ENCODE measurements around the gene H6PD. TPM values are rescaled to one million over a fixed set of nuclear protein-coding genes. Genes with fewer than 3 reads are reported as not detected.
A peak's percentile ranks its signal among the peaks of the same experiment; 100 is the strongest.

Gene H6PD
- total and polyA plus RNA-seq, 2 experiments from 2014 or later, result 1.2 to 4.7 TPM

DNA sequence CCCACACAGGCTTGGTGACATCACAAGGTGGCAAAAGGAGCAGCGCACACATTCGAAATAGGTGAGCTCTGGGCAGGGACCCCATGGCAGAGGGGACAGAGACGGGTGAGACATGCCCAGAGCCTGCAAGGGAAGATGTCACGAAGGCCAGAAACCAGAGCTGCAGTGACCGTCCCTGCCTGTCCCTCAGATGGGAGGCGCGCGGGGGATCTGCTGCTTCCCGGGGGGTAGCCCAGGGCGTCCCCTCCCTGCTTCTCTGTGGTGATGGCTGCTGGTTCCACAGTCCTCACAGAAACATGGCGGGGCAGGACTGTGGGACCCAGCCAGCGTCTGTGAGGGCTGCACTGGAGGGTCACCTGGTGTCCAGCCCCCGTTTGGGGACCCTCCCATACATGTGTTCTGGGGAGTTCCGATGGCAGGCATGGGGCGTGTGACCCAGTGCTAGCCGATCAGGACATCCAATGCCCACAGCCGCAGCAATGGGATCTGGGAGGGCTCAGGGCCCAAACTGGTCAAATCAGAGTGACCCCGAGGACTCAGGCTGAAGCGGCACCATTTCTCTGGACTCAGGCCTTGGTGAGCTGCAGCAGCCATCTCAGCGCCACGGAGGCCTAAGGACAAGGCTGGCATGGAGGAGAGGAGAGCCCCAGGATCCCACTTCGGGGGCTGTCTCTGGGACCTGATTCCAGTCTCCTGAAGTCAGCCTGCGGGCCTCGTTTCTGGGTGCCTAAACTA lies 37.5 kb downstream of the H6PD start (continued):
- TF ChIP-seq, protein P1, sequence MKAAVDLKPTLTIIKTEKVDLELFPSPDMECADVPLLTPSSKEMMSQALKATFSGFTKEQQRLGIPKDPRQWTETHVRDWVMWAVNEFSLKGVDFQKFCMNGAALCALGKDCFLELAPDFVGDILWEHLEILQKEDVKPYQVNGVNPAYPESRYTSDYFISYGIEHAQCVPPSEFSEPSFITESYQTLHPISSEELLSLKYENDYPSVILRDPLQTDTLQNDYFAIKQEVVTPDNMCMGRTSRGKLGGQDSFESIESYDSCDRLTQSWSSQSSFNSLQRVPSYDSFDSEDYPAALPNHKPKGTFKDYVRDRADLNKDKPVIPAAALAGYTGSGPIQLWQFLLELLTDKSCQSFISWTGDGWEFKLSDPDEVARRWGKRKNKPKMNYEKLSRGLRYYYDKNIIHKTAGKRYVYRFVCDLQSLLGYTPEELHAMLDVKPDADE (IDR thresholded peaks at IDR 0.05), result no peak
- TF ChIP-seq POLR2AphosphoS5 (IDR thresholded peaks at IDR 0.05; ENCODE audit: low read depth), result no peak
- TF ChIP-seq NANOG (IDR thresholded peaks at IDR 0.05; ENCODE audit: borderline replicate concordance), result no peak

DNA sequence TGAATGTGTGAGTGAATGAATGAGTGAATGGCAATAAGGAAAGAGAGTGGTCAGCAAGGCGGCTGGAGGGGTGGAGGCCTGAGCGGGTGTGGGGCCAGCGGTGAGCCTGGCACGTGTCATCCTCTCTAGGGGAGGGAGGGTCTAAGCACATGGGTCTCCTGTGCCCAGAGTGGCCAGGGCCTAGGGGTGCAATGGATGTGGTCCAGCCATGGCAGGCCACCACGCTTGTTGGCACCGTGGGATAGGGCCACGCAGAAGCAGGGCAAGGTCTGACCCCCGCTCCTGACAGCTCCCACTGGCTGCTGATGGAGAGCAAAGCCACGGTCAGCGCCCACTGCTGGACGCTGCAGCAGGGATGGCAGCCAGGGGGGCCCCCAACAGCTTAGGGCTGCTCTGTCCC lies 38.6 kb downstream of the H6PD start:
- TF ChIP-seq, protein P2, sequence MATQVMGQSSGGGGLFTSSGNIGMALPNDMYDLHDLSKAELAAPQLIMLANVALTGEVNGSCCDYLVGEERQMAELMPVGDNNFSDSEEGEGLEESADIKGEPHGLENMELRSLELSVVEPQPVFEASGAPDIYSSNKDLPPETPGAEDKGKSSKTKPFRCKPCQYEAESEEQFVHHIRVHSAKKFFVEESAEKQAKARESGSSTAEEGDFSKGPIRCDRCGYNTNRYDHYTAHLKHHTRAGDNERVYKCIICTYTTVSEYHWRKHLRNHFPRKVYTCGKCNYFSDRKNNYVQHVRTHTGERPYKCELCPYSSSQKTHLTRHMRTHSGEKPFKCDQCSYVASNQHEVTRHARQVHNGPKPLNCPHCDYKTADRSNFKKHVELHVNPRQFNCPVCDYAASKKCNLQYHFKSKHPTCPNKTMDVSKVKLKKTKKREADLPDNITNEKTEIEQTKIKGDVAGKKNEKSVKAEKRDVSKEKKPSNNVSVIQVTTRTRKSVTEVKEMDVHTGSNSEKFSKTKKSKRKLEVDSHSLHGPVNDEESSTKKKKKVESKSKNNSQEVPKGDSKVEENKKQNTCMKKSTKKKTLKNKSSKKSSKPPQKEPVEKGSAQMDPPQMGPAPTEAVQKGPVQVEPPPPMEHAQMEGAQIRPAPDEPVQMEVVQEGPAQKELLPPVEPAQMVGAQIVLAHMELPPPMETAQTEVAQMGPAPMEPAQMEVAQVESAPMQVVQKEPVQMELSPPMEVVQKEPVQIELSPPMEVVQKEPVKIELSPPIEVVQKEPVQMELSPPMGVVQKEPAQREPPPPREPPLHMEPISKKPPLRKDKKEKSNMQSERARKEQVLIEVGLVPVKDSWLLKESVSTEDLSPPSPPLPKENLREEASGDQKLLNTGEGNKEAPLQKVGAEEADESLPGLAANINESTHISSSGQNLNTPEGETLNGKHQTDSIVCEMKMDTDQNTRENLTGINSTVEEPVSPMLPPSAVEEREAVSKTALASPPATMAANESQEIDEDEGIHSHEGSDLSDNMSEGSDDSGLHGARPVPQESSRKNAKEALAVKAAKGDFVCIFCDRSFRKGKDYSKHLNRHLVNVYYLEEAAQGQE (IDR thresholded peaks at IDR 0.05; ENCODE audit: unreplicated experiment), result no peak
- TF ChIP-seq, protein P3, sequence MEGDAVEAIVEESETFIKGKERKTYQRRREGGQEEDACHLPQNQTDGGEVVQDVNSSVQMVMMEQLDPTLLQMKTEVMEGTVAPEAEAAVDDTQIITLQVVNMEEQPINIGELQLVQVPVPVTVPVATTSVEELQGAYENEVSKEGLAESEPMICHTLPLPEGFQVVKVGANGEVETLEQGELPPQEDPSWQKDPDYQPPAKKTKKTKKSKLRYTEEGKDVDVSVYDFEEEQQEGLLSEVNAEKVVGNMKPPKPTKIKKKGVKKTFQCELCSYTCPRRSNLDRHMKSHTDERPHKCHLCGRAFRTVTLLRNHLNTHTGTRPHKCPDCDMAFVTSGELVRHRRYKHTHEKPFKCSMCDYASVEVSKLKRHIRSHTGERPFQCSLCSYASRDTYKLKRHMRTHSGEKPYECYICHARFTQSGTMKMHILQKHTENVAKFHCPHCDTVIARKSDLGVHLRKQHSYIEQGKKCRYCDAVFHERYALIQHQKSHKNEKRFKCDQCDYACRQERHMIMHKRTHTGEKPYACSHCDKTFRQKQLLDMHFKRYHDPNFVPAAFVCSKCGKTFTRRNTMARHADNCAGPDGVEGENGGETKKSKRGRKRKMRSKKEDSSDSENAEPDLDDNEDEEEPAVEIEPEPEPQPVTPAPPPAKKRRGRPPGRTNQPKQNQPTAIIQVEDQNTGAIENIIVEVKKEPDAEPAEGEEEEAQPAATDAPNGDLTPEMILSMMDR (conservative IDR thresholded peaks at IDR 0.05; ENCODE audit: low read depth in 2 of 2), result peak in 1 of 2 experiments; percentile 39; a peak in 1 of 4 replicates
- Histone ChIP-seq H3K4me3 (no peak overlapping the region), H3K27me3 (ENCODE audit: insufficient read depth) (no peaks in the 10 kb centered on the region), H3K4me2 (no peak overlapping the region), H4K20me1 (replicated peaks; ENCODE audit: insufficient read depth) (no peaks in the 10 kb centered on the region), H3K27ac (ENCODE audit: low read depth) (no peak overlapping the region), H3K9me2 (ENCODE audit: insufficient read depth) (no peaks in the 10 kb centered on the region), H3F3A (replicated peaks; ENCODE audit: low read depth) (no peaks in the 10 kb centered on the region), H2AFZ (no peak overlapping the region), H3K36me3 (ENCODE audit: insufficient read depth) (no peaks in the 10 kb centered on the region), H3K4me1 (ENCODE audit: insufficient read depth) (peaks cover 4% of the 10 kb centered on the region), H3K79me2 (replicated peaks; ENCODE audit: insufficient read depth) (no peaks in the 10 kb centered on the region)
- H3K4me3 Mint-ChIP-seq, result no peak overlapping the region
- no peaks in the 10 kb centered on the region for H3K36me3 Mint-ChIP-seq (ENCODE audit: low read depth)
- H3K9me3 Mint-ChIP-seq, result no peaks in the 10 kb centered on the region
- H3K4me1 Mint-ChIP-seq, result peaks cover 28% of the 10 kb centered on the region
- ATAC-seq (no peak), DNase-seq (ENCODE audit: low spot score) (no peak)
- no peak overlapping the region for H3K27ac Mint-ChIP-seq
- peaks cover 10% of the 10 kb centered on the region for H3K27me3 Mint-ChIP-seq (ENCODE audit: insufficient read depth, low read depth, poor library complexity)

DNA sequence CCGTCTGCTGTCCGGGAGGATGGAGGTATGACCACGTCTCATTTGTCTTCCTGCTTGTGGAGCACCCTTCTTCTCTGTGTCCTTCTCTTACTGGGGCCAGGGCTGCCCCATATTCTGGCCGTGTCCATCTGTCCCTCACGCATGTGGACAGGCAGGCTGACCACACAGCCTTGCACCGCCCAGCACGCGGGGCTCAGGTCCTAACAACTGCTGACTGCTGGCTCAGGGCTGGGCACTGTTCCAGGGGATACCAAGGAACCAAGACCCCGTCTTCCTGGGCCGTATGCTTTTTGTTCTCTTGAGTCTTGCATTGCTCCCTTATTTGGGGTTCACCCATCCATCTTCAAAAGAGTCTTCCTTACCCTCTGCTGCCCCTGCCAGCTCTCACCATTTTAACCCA lies 40.6 kb downstream of the H6PD start:
- Histone ChIP-seq H3K4me1 (ENCODE audit: insufficient read depth) (peaks cover 9% of the 10 kb centered on the region), H3K27me3 (ENCODE audit: insufficient read depth) (no peaks in the 10 kb centered on the region), H3K9me2 (ENCODE audit: insufficient read depth) (no peaks in the 10 kb centered on the region), H3F3A (replicated peaks; ENCODE audit: low read depth) (no peaks in the 10 kb centered on the region), H3K27ac (ENCODE audit: low read depth) (no peak overlapping the region), H3K4me2 (no peak overlapping the region), H2AFZ (0 out of 2 replicates have a peak overlapping the region, but pooled peaks have one; percentile 14), H3K79me2 (replicated peaks; ENCODE audit: insufficient read depth) (no peaks in the 10 kb centered on the region), H4K20me1 (replicated peaks; ENCODE audit: insufficient read depth) (no peaks in the 10 kb centered on the region), H3K36me3 (ENCODE audit: insufficient read depth) (no peaks in the 10 kb centered on the region), H3K4me3 (no peak overlapping the region)
- Mint-ChIP-seq H3K9me3 (no peaks in the 10 kb centered on the region), H3K27ac (no peak overlapping the region), H3K36me3 (ENCODE audit: low read depth) (no peaks in the 10 kb centered on the region), H3K27me3 (ENCODE audit: insufficient read depth, low read depth, poor library complexity) (peaks cover 9% of the 10 kb centered on the region), H3K4me3 (no peak overlapping the region), H3K4me1 (peaks cover 36% of the 10 kb centered on the region)
- ATAC-seq (no peak), DNase-seq (ENCODE audit: low spot score) (no peak)
- no peak for TF ChIP-seq POLR2AphosphoS5 (IDR thresholded peaks at IDR 0.05; ENCODE audit: low read depth)
- TF ChIP-seq ZNF331 (CRISPR knock-in tag; IDR thresholded peaks at IDR 0.05; ENCODE audit: low read depth), result no peak
- TF ChIP-seq, protein P2 (IDR thresholded peaks at IDR 0.05; ENCODE audit: unreplicated experiment), result no peak
- TF ChIP-seq, protein P1 (IDR thresholded peaks at IDR 0.05), result no peak
- TF ChIP-seq JUNB (IDR thresholded peaks at IDR 0.05; ENCODE audit: unreplicated experiment), result no peak
- no peak for TF ChIP-seq EZH2 (IDR thresholded peaks at IDR 0.05; ENCODE audit: low read depth, unreplicated experiment)
- TF ChIP-seq NANOG (IDR thresholded peaks at IDR 0.05; ENCODE audit: borderline replicate concordance), result no peak
- TF ChIP-seq CREB1 (CRISPR knock-in tag; IDR thresholded peaks at IDR 0.05; ENCODE audit: low read depth), result no peak
